Measurements from ENCODE around the gene IPCEF1. TPM values are rescaled to one million over a fixed set of nuclear protein-coding genes. Genes with fewer than 3 reads are reported as not detected.

Gene IPCEF1
- polyA plus RNA-seq, 3 donors = 14.7 to 29.7 (median 16.5) TPM

DNA sequence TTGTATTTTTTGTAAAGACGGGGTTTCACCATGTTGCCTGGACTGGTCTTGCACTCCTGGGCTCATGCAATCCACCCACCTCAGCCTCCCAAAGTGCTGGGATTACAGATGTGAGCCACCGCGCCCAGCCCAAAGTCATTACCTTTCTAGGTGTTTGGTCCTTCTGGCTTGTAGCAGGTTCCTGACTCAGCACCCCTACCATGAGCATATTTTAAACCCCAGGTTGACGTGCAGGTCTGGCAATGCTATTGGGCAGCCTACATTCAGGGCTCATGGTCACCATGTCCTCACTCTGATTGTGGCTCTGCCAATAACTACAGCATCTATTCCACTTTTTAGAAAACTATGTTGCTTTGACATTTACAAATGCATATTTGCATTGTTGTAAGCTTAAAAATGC, 59.4 kb downstream of the IPCEF1 start:
- Mint-ChIP-seq H3K4me3 (no peak overlapping the region), H3K27me3 (ENCODE audit: low read depth in 3 of 3) (no peaks in the 10 kb centered on the region), H3K9me3 (peaks cover 0 to 4% (median 0%) of the 10 kb centered on the region in 7 donors), H3K36me3 (peaks cover 21 to 28% of the 10 kb centered on the region in 2 donors), H3K27ac (peak overlapping the region in 1 of 7 donors; percentile 61), H3K4me1 (peaks cover 73% of the 10 kb centered on the region)
- H3K4me3 ChIP-seq (replicated peaks in 1 of 3; ENCODE audit: low read depth in 2 of 3, low read length in 3 of 3) = no peak overlapping the region
- H3K9ac ChIP-seq (ENCODE audit: insufficient read depth, low read length, poor library complexity, severe bottlenecking) = no peak overlapping the region
- no peak overlapping the region for H2AFZ ChIP-seq (ENCODE audit: insufficient read depth, low read depth, low read length, poor library complexity, severe bottlenecking)
- H3K79me2 ChIP-seq (ENCODE audit: insufficient read depth, low read length) = peaks cover 96% of the 10 kb centered on the region
- no peaks in the 10 kb centered on the region for H3K27me3 ChIP-seq (ENCODE audit: control insufficient read depth in 2 of 2, insufficient read depth in 2 of 2, low read length in 2 of 2)
- H4K20me1 ChIP-seq (ENCODE audit: insufficient read depth, low read length) = peaks cover 84% of the 10 kb centered on the region
- no peaks in the 10 kb centered on the region for H3K9me3 ChIP-seq (replicated peaks in 1 of 2; ENCODE audit: control insufficient read depth in 1 of 2, insufficient read depth in 1 of 2, low read length in 2 of 2)
- peaks cover 0 to 9% of the 10 kb centered on the region in 2 donors for H3K36me3 ChIP-seq (replicated peaks in 1 of 2; ENCODE audit: control insufficient read depth in 1 of 2, insufficient read depth in 2 of 2, low read length in 2 of 2)
- H3K4me2 ChIP-seq (replicated peaks; ENCODE audit: extremely low read depth, low read length, poor library complexity, severe bottlenecking) = no peak overlapping the region
- TF ChIP-seq, protein P1, sequence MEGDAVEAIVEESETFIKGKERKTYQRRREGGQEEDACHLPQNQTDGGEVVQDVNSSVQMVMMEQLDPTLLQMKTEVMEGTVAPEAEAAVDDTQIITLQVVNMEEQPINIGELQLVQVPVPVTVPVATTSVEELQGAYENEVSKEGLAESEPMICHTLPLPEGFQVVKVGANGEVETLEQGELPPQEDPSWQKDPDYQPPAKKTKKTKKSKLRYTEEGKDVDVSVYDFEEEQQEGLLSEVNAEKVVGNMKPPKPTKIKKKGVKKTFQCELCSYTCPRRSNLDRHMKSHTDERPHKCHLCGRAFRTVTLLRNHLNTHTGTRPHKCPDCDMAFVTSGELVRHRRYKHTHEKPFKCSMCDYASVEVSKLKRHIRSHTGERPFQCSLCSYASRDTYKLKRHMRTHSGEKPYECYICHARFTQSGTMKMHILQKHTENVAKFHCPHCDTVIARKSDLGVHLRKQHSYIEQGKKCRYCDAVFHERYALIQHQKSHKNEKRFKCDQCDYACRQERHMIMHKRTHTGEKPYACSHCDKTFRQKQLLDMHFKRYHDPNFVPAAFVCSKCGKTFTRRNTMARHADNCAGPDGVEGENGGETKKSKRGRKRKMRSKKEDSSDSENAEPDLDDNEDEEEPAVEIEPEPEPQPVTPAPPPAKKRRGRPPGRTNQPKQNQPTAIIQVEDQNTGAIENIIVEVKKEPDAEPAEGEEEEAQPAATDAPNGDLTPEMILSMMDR (IDR thresholded peaks at IDR 0.05) = no peak
- H3K4me1 ChIP-seq (ENCODE audit: control insufficient read depth in 1 of 2, insufficient read depth in 2 of 2, low read length in 2 of 2) = peaks cover 48 to 56% of the 10 kb centered on the region in 2 donors
- no peak for DNase-seq
- 100% methylated on average over 3 of the region's 4 CpGs for WGBS (ENCODE audit: insufficient coverage)
- intact Hi-C loops (cut with micrococcal nuclease) = no loop called here
- peak overlapping the region in 1 of 2 donors; percentile 49 for H3K27ac ChIP-seq (ENCODE audit: low read depth in 1 of 2, low read length in 2 of 2)

DNA sequence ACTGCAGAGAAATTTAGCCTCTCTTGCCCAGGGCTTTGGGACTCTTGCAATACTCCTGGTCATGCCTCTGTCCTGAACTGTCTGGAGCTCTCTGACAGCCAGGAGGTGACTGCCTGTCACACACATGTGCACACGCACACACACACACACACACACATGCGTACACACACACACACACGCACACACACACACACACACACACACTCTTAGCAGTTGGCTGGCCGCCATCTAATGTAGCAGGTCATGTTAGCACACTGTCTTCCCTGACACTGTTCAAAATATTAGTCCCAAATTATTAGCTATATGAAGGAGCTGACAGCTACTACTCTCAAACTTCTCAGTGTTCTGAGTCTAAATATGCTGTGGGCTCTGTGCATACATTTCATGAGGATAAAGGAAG, 60.9 kb downstream of the IPCEF1 start:
- Histone ChIP-seq H3K36me3 (replicated peaks in 1 of 2; ENCODE audit: control insufficient read depth in 1 of 2, insufficient read depth in 2 of 2, low read length in 2 of 2) (peaks cover 0 to 9% of the 10 kb centered on the region in 2 donors), H4K20me1 (ENCODE audit: insufficient read depth, low read length) (peaks cover 83% of the 10 kb centered on the region), H3K27me3 (ENCODE audit: control insufficient read depth in 2 of 2, insufficient read depth in 2 of 2, low read length in 2 of 2) (no peaks in the 10 kb centered on the region), H3K79me2 (ENCODE audit: insufficient read depth, low read length) (peaks cover 99% of the 10 kb centered on the region), H3K27ac (ENCODE audit: low read depth in 1 of 2, low read length in 2 of 2) (peak overlapping the region in 1 of 2 donors; percentile 58), H3K9me3 (replicated peaks in 1 of 2; ENCODE audit: control insufficient read depth in 1 of 2, insufficient read depth in 1 of 2, low read length in 2 of 2) (no peaks in the 10 kb centered on the region), H3K4me3 (replicated peaks in 1 of 3; ENCODE audit: low read depth in 2 of 3, low read length in 3 of 3) (no peak overlapping the region), H2AFZ (ENCODE audit: insufficient read depth, low read depth, low read length, poor library complexity, severe bottlenecking) (no peak overlapping the region), H3K9ac (ENCODE audit: insufficient read depth, low read length, poor library complexity, severe bottlenecking) (no peak overlapping the region), H3K4me2 (replicated peaks; ENCODE audit: extremely low read depth, low read length, poor library complexity, severe bottlenecking) (no peak overlapping the region), H3K4me1 (ENCODE audit: control insufficient read depth in 1 of 2, insufficient read depth in 2 of 2, low read length in 2 of 2) (peaks cover 33 to 41% of the 10 kb centered on the region in 2 donors)
- H3K27ac Mint-ChIP-seq = peak overlapping the region in 5 of 7 donors; percentile 16 to 83 (median 66)
- H3K4me1 Mint-ChIP-seq = peaks cover 58% of the 10 kb centered on the region
- H3K4me3 Mint-ChIP-seq = no peak overlapping the region
- 100% methylated on average over 1 of the region's 4 CpGs for WGBS (ENCODE audit: insufficient coverage)
- intact Hi-C loops (cut with micrococcal nuclease) = no loop called here
- TF ChIP-seq, protein P1 (IDR thresholded peaks at IDR 0.05) = no peak
- peaks cover 0 to 4% (median 2%) of the 10 kb centered on the region in 7 donors for H3K9me3 Mint-ChIP-seq
- no peak for DNase-seq
- H3K36me3 Mint-ChIP-seq = peaks cover 23 to 38% of the 10 kb centered on the region in 2 donors
- H3K27me3 Mint-ChIP-seq (ENCODE audit: low read depth in 3 of 3) = no peaks in the 10 kb centered on the region

Measured in CD14-positive monocyte (primary cell).